ENCODE data around the gene RSU1.

GRCh38 chr10:16854623-16855022 lies 37.4 kb upstream of the RSU1 start:
- TF ChIP-seq CTCF (IDR thresholded peaks at IDR 0.05; ENCODE audit: low read length) (no peak), EZH2 (IDR thresholded peaks at IDR 0.05; ENCODE audit: borderline replicate concordance, low read length) (no peak)

All from OCI-LY1 (cell line).